Astrocyte (in vitro differentiated cells and primary cell): Measurements from ENCODE around the gene NME1. TPM values are rescaled to one million over a fixed set of nuclear protein-coding genes. Genes with fewer than 3 reads are reported as not detected.

Experiments used
- DNase-seq: peaks from one replicate; pipeline ENCODE4 v3.0.0-alpha.2; 2010; ENCODE audit warnings: low read depth
- FAIRE-seq: peaks from 2 replicates; lab custom pipeline; 2011; peaks lifted over from hg19 to GRCh38; lab: Jason Lieb, UNC
- H2AFZ ChIP-seq: 2 replicates; pipeline ENCODE4 v1.6.0; 2012; ENCODE audit warnings: low read depth, low read length, inconsistent platforms
- H3K27ac ChIP-seq: 2 replicates; pipeline ENCODE4 v1.5.1; 2011; ENCODE audit warnings: low read depth, low read length, inconsistent platforms
- H3K27me3 ChIP-seq: 2 replicates; pipeline ENCODE4 v1.6.0; 2011; ENCODE audit warnings: low read length, inconsistent platforms; ENCODE audit not compliant: insufficient read depth
- H3K36me3 ChIP-seq: 2 replicates; pipeline ENCODE4 v1.5.1; 2011; ENCODE audit warnings: low read length, inconsistent platforms; ENCODE audit not compliant: insufficient read depth
- H3K4me1 ChIP-seq: 2 replicates; pipeline ENCODE4 v1.5.1; 2011; ENCODE audit warnings: low read length, inconsistent platforms; ENCODE audit not compliant: insufficient read depth
- H3K4me2 ChIP-seq: 2 replicates; pipeline ENCODE4 v1.6.0; 2012; ENCODE audit warnings: low read length, inconsistent platforms
- H3K4me3 ChIP-seq: 2 replicates; pipeline ENCODE4 v1.5.1; 2011; ENCODE audit warnings: low read depth, mild to moderate bottlenecking, low read length, inconsistent platforms; ENCODE audit not compliant: insufficient read depth
- H3K79me2 ChIP-seq: 2 replicates; pipeline ENCODE4 v1.6.0; 2012; ENCODE audit warnings: mild to moderate bottlenecking, low read length, inconsistent platforms; ENCODE audit not compliant: insufficient read depth
- H3K9ac ChIP-seq: 2 replicates; pipeline ENCODE4 v1.6.0; 2012; ENCODE audit warnings: mild to moderate bottlenecking, low read length, inconsistent platforms
- H3K9me3 ChIP-seq: 2 replicates; pipeline ENCODE4 v1.5.1; 2012; ENCODE audit warnings: low read depth, mild to moderate bottlenecking, low read length, inconsistent platforms; ENCODE audit not compliant: insufficient read depth
- H4K20me1 ChIP-seq: 2 replicates; pipeline ENCODE4 v1.6.0; 2012; ENCODE audit warnings: low read length, inconsistent platforms; ENCODE audit not compliant: insufficient read depth
- H3K27ac Mint-ChIP-seq: one replicate; pipeline ENCODE4 v1.8.0; 2021; ENCODE audit warnings: mild to moderate bottlenecking, mixed read lengths; ENCODE audit not compliant: unreplicated experiment
- H3K27me3 Mint-ChIP-seq: one replicate; pipeline ENCODE4 v1.8.0; 2021; ENCODE audit warnings: low read depth, mixed read lengths; ENCODE audit not compliant: unreplicated experiment
- H3K36me3 Mint-ChIP-seq: one replicate; pipeline ENCODE4 v1.8.0; 2021; ENCODE audit warnings: low read depth, mixed read lengths; ENCODE audit not compliant: unreplicated experiment
- H3K4me1 Mint-ChIP-seq: one replicate; pipeline ENCODE4 v1.8.0; 2021; ENCODE audit warnings: low read depth, mixed read lengths; ENCODE audit not compliant: unreplicated experiment
- H3K4me3 Mint-ChIP-seq: one replicate; pipeline ENCODE4 v1.8.0; 2021; ENCODE audit warnings: mild to moderate bottlenecking, moderate library complexity, mixed read lengths; ENCODE audit not compliant: unreplicated experiment
- H3K9me3 Mint-ChIP-seq: one replicate; pipeline ENCODE4 v1.8.0; 2021; ENCODE audit warnings: mild to moderate bottlenecking, mixed read lengths; ENCODE audit not compliant: unreplicated experiment
- EZH2 ChIP-seq: IDR thresholded peaks from 2 replicates; pipeline ENCODE4 v1.6.1; 2012; ENCODE audit warnings: mild to moderate bottlenecking, low read length, inconsistent platforms; ENCODE audit not compliant: insufficient read depth
- total RNA-seq: library from RNA; stranded (reverse); gene quantifications from 2 replicates; pipeline ENCODE4 v1.2.1, GENCODE V29; 2021
- TF ChIP-seq, protein P1 (sequence below): IDR thresholded peaks from 2 replicates; pipeline ENCODE4 v1.5.1; 2011; ENCODE audit warnings: low read depth, mild to moderate bottlenecking, inconsistent platforms, low read length, moderate library complexity; ENCODE audit not compliant: insufficient read depth

Gene NME1
- total RNA-seq, 1 donor from 2014 or later, result 236 TPM

DNA sequence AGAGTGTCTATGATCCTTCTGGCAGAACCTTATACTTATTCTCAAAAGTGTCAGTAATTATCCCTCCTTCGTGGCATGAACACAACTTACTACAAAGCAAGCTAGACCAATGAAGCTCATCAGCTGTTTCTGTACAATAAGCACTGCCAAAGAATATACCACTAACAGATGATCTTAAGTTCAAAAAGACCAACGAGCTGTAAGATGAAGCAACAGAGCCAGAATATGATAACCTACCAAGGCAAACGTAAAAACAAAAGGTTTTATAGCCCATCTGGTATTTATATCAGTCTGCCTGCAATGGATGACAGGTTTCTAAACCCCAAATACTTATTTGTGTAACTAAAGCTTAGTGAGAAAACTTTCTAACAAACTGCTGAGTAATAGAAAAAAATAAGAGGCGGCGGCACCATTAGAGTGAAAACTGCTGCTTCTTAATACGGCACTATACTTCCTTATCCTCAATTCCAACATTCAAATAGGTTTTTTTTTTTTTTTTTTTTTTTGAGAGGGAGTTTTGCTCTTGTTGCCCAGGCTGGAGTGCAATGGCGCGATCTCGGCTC lies 35.0 kb downstream of the NME1 start:
- Histone ChIP-seq H4K20me1 (no peaks in the 10 kb centered on the region), H3K4me1 (no peaks in the 10 kb centered on the region), H3K27me3 (no peaks in the 10 kb centered on the region), H3K9me3 (no peaks in the 10 kb centered on the region), H3K4me2 (no peak overlapping the region), H3K79me2 (no peaks in the 10 kb centered on the region), H3K4me3 (no peak overlapping the region), H2AFZ (no peak overlapping the region), H3K36me3 (peaks cover 27% of the 10 kb centered on the region), H3K9ac (no peak overlapping the region), H3K27ac (no peak overlapping the region)
- H3K36me3 Mint-ChIP-seq, result peaks cover 13% of the 10 kb centered on the region
- no peaks in the 10 kb centered on the region for H3K9me3 Mint-ChIP-seq
- no peak for TF ChIP-seq EZH2
- TF ChIP-seq, protein P1, sequence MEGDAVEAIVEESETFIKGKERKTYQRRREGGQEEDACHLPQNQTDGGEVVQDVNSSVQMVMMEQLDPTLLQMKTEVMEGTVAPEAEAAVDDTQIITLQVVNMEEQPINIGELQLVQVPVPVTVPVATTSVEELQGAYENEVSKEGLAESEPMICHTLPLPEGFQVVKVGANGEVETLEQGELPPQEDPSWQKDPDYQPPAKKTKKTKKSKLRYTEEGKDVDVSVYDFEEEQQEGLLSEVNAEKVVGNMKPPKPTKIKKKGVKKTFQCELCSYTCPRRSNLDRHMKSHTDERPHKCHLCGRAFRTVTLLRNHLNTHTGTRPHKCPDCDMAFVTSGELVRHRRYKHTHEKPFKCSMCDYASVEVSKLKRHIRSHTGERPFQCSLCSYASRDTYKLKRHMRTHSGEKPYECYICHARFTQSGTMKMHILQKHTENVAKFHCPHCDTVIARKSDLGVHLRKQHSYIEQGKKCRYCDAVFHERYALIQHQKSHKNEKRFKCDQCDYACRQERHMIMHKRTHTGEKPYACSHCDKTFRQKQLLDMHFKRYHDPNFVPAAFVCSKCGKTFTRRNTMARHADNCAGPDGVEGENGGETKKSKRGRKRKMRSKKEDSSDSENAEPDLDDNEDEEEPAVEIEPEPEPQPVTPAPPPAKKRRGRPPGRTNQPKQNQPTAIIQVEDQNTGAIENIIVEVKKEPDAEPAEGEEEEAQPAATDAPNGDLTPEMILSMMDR, result no peak
- FAIRE-seq, result no peak
- H3K27me3 Mint-ChIP-seq, result no peaks in the 10 kb centered on the region
- no peak overlapping the region for H3K4me3 Mint-ChIP-seq
- no peak for DNase-seq
- peaks cover 2% of the 10 kb centered on the region for H3K4me1 Mint-ChIP-seq
- H3K27ac Mint-ChIP-seq, result no peak overlapping the region

DNA sequence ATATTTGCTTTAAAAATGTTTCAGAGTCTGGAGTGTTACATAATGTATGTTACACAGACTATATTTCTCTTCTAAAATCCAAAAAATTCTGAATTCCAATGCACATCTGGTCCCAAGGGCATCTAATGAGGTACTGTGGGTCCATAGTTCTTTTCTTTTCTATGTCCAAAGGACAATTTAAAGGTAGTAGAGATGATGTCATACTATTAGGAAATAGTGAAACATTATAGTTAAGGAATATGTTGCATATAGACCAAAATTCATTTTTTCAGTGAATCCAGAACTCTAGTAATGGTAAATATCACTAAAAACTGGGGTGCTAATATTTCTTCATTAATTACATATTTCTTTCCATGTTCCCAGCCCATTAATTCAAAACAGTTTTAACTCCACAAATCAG lies 35.8 kb downstream of the NME1 start:
- H3K4me1 ChIP-seq, result no peaks in the 10 kb centered on the region
- TF ChIP-seq, protein P1, result no peak
- TF ChIP-seq EZH2, result no peak
- no peak overlapping the region for H3K4me2 ChIP-seq
- H3K27ac ChIP-seq, result no peak overlapping the region
- no peaks in the 10 kb centered on the region for H4K20me1 ChIP-seq
- no peaks in the 10 kb centered on the region for H3K79me2 ChIP-seq
- no peak overlapping the region for H3K27ac Mint-ChIP-seq
- no peak for FAIRE-seq
- H3K9me3 ChIP-seq, result no peaks in the 10 kb centered on the region
- no peak overlapping the region for H3K9ac ChIP-seq
- no peak overlapping the region for H3K4me3 Mint-ChIP-seq
- no peak overlapping the region for H2AFZ ChIP-seq
- no peaks in the 10 kb centered on the region for H3K27me3 ChIP-seq
- no peaks in the 10 kb centered on the region for H3K27me3 Mint-ChIP-seq
- no peak overlapping the region for H3K4me3 ChIP-seq
- DNase-seq, result no peak
- H3K36me3 Mint-ChIP-seq, result peaks cover 15% of the 10 kb centered on the region
- H3K9me3 Mint-ChIP-seq, result no peaks in the 10 kb centered on the region
- H3K4me1 Mint-ChIP-seq, result peaks cover 2% of the 10 kb centered on the region
- peaks cover 27% of the 10 kb centered on the region for H3K36me3 ChIP-seq

DNA sequence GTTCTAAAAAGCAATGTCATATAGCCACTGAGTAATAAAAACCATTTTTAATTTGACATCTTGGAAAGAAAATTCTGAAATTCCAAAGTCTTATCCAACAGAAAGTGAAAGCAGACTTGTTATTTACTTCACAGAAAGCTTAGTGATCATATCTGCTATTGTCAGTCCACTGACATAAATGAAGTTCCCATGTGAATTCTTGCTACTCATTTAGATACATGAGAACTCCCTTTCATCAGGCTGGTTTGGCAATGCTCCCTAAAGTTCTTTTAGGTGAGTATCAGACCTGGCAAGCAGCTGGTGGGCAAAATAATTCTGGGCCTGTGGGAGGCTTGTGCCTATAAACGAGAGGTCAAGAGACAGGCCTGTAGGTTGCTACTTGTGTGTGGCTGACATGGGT lies 36.3 kb downstream of the NME1 start:
- H2AFZ ChIP-seq, result no peak overlapping the region
- no peaks in the 10 kb centered on the region for H3K9me3 ChIP-seq
- no peak for DNase-seq
- Mint-ChIP-seq H3K4me1 (peaks cover 2% of the 10 kb centered on the region), H3K27ac (no peak overlapping the region), H3K36me3 (peaks cover 11% of the 10 kb centered on the region), H3K4me3 (no peak overlapping the region), H3K9me3 (no peaks in the 10 kb centered on the region), H3K27me3 (no peaks in the 10 kb centered on the region)
- no peak overlapping the region for H3K4me3 ChIP-seq
- no peak overlapping the region for H3K27ac ChIP-seq
- no peaks in the 10 kb centered on the region for H3K79me2 ChIP-seq
- no peak for TF ChIP-seq EZH2
- TF ChIP-seq, protein P1, result no peak
- no peak for FAIRE-seq
- H3K36me3 ChIP-seq, result peaks cover 27% of the 10 kb centered on the region
- H4K20me1 ChIP-seq, result no peaks in the 10 kb centered on the region
- no peaks in the 10 kb centered on the region for H3K27me3 ChIP-seq
- H3K9ac ChIP-seq, result no peak overlapping the region
- no peak overlapping the region for H3K4me2 ChIP-seq
- H3K4me1 ChIP-seq, result no peaks in the 10 kb centered on the region
